ENCODE results near the gene PRDX1.

PRDX1 gene

GRCh38 chr1:45545553-45546310, 24.0 kb upstream of the PRDX1 start:
- DNase-seq (ENCODE audit: low spot score) = no peak
- no peak for TF ChIP-seq CTCF (IDR thresholded peaks at IDR 0.05; ENCODE audit: extremely low read depth, missing control alignments)

GRCh38 chr1:45545019-45545493, 23.4 kb upstream of the PRDX1 start:
- DNase-seq (ENCODE audit: low spot score) = peak; percentile 46
- TF ChIP-seq CTCF (IDR thresholded peaks at IDR 0.05; ENCODE audit: extremely low read depth, missing control alignments) = no peak

GRCh38 chr1:45544530-45544929, 22.8 kb upstream of the PRDX1 start:
- no peak for DNase-seq (ENCODE audit: low spot score)
- no peak for TF ChIP-seq CTCF (IDR thresholded peaks at IDR 0.05; ENCODE audit: extremely low read depth, missing control alignments)

- peak; percentile 58 for DNase-seq (ENCODE audit: low spot score)
- TF ChIP-seq CTCF (IDR thresholded peaks at IDR 0.05; ENCODE audit: extremely low read depth, missing control alignments) = no peak
These were observed 22.1 kb upstream of the PRDX1 start for GRCh38 chr1:45543581-45544417.

- TF ChIP-seq CTCF (IDR thresholded peaks at IDR 0.05; ENCODE audit: extremely low read depth, missing control alignments) = no peak
- no peak for DNase-seq (ENCODE audit: low spot score)
These were observed 20.9 kb upstream of the PRDX1 start for GRCh38 chr1:45542591-45542990.

- DNase-seq (ENCODE audit: low spot score) = no peak
- TF ChIP-seq CTCF (IDR thresholded peaks at IDR 0.05; ENCODE audit: extremely low read depth, missing control alignments) = no peak
These were observed 19.5 kb upstream of the PRDX1 start for GRCh38 chr1:45541193-45541592.

GRCh38 chr1:45536886-45537285, 15.2 kb upstream of the PRDX1 start:
- DNase-seq (ENCODE audit: low spot score) = no peak
- TF ChIP-seq CTCF (IDR thresholded peaks at IDR 0.05; ENCODE audit: extremely low read depth, missing control alignments) = no peak
